GM18520 (cell line): ENCODE data around the gene GPALPP1.
"Not testable (repeated sequence)": the region's sequence is repeated elsewhere in the genome, so short reads cannot be mapped to it uniquely, and the experiment has no call there.

ENCODE experiments used
- ATAC-seq: cut with Tn5 transposase; IDR thresholded peaks from one replicate; pipeline ENCODE4 v1.9.1; 2021; ENCODE audit not compliant: unreplicated experiment

The GPALPP1 gene

GRCh38 chr13:45007225-45007624, 17.9 kb downstream of the GPALPP1 start:
- ATAC-seq = no peak

GRCh38 chr13:45007823-45008222, 18.5 kb downstream of the GPALPP1 start:
- no peak for ATAC-seq

GRCh38 chr13:45011198-45011597, 21.9 kb downstream of the GPALPP1 start:
- no peak for ATAC-seq

GRCh38 chr13:45015300-45015699, 26.0 kb downstream of the GPALPP1 start:
- ATAC-seq = no peak

- no peak for ATAC-seq
Measured at GRCh38 chr13:45016792-45017425, 27.6 kb downstream of the GPALPP1 start.

GRCh38 chr13:45019981-45020380, 30.6 kb downstream of the GPALPP1 start:
- not testable (repeated sequence) for ATAC-seq

- ATAC-seq = no peak
Measured at GRCh38 chr13:45021250-45021649, 31.9 kb downstream of the GPALPP1 start.

GRCh38 chr13:45024847-45025246, 35.5 kb downstream of the GPALPP1 start:
- no peak for ATAC-seq

GRCh38 chr13:45034342-45034741, 45.0 kb downstream of the GPALPP1 start:
- no peak for ATAC-seq

- no peak for ATAC-seq
Measured at GRCh38 chr13:45036206-45036605, 46.9 kb downstream of the GPALPP1 start.

- ATAC-seq = no peak
Measured at GRCh38 chr13:45040173-45040572, 50.8 kb downstream of the GPALPP1 start.

GRCh38 chr13:45040622-45041021, 51.3 kb downstream of the GPALPP1 start:
- ATAC-seq = no peak

- no peak for ATAC-seq
Measured at GRCh38 chr13:45042539-45042938, 53.2 kb downstream of the GPALPP1 start.

- ATAC-seq = no peak
Measured at GRCh38 chr13:45046445-45046844, 57.1 kb downstream of the GPALPP1 start.

- no peak for ATAC-seq
Measured at GRCh38 chr13:45047394-45048310, 58.3 kb downstream of the GPALPP1 start.

GRCh38 chr13:45048890-45049407, 59.6 kb downstream of the GPALPP1 start:
- ATAC-seq = no peak

- no peak for ATAC-seq
Measured at GRCh38 chr13:45049478-45049877, 60.1 kb downstream of the GPALPP1 start.

- no peak for ATAC-seq
Measured at GRCh38 chr13:45051315-45051714, 62.0 kb downstream of the GPALPP1 start.

GRCh38 chr13:45055198-45055901, 66.0 kb downstream of the GPALPP1 start:
- ATAC-seq = peak; percentile 96

GRCh38 chr13:45055902-45056648, 66.7 kb downstream of the GPALPP1 start:
- ATAC-seq = no peak

- ATAC-seq = no peak
Measured at GRCh38 chr13:45060062-45060461, 70.7 kb downstream of the GPALPP1 start.
